HG03095 (cell line): ENCODE measurements around the gene ZNF324B.
"Not testable (repeated sequence)": the region's sequence is repeated elsewhere in the genome, so short reads cannot be mapped to it uniquely, and the experiment has no call there.

Source experiments
- ATAC-seq: cut with Tn5 transposase; IDR thresholded peaks from one replicate; pipeline ENCODE4 v1.9.1; 2021; ENCODE audit warnings: moderate library complexity; ENCODE audit not compliant: unreplicated experiment

ZNF324B gene

DNA sequence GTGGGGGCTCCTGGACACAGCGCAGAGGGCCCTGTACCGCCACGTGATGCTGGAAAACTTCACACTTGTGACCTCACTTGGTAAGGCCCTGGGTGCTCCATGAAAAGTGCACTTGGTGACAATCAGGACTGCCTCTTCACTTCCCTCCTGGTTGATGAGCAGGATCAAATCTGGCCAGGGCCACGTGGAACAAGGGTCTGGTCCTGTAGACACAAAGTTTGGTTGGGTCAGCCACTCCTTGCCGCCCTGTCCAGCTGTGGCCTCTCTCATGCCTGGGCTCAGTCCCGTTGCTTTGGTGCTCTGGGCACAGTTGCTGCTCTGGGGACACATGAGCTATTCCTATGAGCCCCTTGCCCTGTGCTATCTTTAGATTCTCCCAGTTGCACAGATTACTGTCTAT is 2.3 kb downstream of the ZNF324B start:
- ATAC-seq = no peak

DNA sequence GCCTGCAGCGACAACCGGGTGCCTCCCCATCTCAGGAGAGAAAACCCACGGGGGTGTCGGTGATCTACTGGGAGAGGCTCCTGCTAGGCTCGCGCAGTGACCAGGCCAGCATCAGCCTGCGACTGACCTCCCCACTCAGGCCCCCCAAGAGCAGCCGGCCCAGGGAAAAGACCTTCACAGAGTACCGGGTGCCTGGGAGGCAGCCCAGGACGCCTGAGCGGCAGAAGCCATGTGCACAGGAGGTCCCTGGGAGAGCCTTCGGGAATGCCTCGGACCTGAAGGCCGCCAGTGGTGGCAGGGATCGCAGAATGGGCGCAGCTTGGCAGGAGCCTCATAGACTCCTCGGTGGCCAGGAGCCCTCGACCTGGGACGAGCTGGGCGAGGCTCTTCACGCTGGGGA is 3.9 kb downstream of the ZNF324B start:
- no peak for ATAC-seq

DNA sequence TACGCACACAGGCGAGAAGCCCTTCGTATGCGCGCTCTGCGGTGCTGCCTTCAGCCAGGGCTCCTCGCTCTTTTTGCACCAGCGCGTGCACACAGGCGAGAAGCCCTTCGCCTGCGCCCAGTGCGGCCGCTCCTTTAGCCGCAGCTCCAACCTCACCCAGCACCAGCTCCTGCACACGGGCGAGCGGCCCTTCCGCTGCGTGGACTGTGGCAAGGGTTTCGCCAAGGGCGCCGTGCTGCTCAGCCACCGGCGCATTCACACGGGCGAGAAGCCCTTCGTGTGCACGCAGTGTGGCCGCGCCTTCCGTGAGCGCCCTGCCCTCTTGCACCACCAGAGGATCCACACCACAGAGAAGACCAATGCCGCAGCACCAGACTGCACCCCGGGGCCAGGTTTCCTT is 4.7 kb downstream of the ZNF324B start:
- ATAC-seq = no peak

DNA sequence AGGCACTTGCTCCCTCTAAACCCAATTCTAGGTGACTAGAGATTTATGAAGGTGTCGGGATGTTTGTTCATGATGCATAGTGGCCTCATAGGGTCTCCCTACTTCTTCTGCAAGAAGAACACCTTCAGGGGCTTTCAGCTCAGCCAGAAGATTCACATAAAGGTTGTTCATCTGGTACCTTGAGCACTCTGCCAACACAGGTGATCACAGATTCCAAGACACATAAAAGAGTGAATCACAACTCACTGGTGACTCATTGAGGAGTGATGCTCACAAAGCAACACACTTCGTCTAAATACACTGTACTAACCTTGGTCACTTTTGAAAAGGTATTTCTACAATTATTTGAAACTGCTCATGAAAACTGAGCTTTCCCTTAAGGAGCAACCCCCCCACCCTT is 8.6 kb downstream of the ZNF324B start:
- ATAC-seq = no peak

DNA sequence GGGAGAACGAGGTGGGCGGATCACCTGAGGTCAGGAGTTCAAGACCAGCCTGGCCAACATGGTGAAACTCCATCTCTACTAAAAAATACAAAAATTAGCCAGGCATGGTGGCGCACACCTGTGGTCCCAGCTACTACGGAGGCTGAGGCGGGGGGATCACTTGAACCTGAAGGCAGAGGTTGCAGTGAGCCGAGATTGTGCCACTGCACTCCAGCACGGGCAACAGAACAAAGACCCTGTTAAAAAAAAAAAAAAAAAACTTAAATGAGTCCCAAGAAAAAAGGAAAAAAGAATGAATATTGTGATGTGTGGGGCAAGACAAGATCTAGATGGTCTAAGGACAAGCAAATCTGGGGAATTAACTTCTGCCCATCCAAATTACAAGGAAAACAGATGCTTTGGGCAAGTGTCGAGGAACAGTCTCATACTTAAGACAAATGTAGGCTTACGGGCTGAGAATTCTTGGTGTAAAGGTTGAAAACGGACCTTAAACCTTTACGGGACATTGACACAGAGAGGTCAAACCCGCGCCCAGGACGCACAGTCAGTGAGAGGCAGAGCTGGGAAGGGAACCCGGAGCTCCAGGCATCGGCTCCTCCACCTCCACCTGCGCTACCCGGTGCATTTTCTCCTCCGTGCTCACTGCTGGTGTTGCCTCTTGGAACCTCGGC is 14.8 kb downstream of the ZNF324B start:
- ATAC-seq = no peak

DNA sequence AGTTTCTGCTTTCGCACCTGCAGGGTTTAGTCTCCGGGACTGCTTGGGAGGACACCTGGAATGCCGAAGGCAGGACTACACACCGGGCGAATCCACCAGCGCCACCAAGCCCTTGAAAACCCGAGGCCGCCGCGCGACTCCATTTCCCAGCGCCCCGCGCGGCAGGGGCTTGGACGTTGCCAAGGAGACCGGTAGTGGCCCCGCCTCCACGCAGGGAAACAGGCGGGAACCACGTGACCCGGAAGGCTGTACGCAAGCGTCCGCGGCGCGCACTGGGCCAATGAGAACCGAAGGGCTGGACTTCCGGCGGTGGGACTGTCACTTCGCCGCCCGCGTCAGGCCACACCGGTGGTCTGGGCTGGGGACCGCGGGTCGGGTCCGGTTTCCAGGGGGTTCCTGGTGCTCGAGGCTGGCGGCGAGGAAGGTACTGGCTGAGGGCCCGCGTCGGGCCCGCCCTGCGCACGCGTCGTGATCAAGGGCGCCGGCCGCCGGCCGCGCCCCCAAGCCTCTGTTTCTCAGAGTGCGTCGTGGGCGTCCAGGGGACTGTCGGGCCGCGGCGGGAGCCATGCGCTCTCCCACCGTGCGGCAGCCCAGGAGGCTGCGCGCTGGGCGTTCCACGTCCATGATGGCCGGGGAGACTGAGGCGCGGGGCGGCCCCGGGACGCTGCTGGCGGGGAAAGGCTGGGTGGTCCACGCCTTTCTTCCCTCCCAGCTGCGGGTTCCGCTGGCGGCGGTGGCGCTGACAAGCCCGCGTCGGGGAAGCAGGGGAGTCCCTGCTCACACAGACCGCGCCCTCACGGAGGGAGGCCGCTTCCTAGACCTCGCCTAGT is 15.6 kb downstream of the ZNF324B start, which contains the start of gene ZNF324:
TSS of gene ZNF324 (plus strand) at position 321 of the 830 bp plus-strand sequence. CDS start 2,106 bp downstream, outside the sequence.
- ATAC-seq = peak; percentile 76

DNA sequence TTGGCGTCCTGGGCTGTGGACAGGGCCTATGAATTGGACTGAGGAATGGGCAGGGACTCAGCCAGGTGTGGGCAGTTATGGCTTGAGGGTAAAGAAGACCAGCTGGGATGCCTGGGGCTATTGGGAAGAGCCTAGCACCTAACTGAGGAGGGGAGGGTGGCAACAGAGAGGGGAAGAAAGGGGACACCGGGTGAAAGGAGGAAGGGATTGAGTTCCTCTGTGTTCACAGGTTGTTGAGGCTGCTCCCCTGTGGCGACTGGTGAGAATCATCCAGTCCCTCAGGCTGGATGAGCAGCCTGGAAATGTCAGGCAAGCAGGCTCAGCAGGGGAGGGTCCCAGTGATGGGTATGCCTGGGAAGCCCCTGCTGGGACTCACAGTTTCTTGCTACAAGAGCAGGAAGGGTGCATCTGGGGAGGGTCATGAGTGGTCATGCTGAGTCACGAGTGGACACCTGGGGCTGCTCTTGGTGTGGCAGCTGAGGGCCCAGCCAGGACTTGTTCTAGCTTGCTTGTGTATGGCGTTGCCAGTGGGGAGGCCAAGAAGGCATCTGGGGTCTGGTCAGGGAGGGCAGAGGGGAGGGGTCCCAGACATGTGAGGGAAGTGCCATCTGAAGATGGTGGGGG is 16.9 kb downstream of the ZNF324B start:
- no peak for ATAC-seq

DNA sequence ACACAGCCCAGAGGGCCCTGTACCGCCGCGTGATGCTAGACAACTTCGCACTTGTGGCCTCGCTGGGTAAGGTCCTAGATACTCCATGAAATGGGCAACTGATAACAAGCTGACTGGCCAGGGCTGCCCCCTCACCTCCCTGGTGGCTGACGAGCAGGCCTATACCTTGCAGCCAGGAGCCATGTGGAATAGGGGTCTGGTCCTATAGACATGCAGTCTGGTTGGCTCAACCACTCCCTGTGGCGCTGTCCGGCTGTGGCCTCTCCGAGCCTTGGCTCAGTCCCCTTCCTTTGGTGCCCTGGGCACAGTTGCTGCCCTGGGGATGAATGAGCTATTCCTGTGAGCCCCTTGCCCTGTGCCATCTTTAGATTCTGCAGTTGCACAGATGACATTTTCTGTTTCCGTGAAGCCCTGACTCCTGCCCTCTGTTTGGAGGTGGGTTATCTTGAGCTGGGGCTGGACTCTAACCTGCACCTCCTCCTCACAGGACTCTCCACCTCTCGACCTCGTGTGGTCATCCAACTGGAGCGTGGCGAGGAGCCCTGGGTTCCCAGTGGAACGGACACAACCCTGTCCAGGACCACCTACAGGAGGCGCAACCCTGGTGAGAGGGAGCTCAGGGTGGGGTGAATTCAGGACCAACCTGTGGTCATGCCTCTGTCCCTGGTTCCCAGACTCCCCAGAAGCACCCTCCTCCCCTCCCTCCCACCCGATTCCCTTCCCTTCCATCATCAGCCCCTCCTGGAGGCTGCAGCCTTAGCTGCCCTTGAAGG is 18.0 kb downstream of the ZNF324B start:
- no peak for ATAC-seq

DNA sequence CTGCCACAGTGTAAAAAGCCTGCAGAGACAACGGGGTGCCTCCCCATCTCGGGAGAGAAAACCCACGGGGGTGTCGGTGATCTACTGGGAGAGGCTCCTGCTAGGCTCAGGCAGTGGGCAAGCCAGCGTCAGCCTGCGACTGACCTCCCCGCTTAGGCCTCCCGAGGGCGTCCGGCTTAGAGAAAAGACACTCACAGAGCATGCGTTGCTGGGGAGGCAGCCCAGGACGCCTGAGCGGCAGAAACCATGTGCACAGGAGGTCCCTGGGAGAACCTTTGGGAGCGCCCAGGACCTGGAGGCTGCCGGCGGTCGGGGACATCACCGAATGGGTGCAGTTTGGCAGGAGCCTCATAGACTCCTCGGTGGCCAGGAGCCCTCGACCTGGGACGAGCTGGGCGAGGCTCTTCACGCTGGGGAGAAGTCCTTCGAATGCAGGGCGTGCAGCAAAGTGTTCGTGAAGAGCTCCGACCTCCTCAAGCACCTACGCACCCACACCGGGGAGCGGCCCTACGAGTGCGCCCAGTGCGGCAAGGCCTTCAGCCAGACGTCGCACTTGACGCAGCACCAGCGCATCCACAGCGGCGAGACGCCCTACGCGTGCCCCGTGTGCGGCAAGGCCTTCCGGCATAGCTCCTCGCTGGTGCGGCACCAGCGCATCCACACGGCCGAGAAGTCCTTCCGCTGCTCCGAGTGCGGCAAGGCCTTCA is 19.6 kb downstream of the ZNF324B start:
- not testable (repeated sequence) for ATAC-seq

DNA sequence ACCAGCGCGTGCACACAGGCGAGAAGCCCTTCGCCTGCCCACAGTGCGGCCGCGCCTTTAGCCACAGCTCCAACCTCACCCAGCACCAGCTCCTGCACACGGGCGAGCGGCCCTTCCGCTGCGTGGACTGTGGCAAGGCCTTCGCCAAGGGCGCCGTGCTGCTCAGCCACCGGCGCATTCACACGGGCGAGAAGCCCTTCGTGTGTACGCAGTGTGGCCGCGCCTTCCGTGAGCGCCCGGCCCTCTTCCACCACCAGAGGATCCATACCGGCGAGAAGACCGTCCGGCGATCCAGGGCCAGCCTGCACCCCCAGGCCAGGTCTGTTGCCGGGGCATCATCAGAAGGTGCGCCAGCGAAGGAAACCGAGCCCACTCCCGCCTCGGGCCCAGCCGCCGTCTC is 20.3 kb downstream of the ZNF324B start:
- ATAC-seq = no peak

DNA sequence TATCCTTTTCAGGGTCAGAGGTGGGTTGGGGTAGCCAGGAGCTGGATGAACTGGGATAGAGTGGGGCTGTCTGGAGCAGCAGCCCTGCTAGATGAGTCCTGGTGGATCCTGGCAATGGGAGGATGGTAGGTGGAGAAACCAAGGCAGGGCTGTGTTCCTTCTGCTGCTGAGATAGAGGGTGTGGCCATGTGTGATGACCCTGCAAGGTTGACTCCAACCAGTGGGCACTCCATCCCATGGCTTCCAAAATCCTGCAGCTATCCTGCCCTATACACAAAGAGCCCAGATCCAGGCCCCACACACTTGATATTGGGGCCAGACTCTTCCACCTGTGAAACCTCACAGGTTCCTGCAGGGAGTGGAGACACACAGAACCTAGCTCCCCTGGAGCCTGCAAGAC is 22.4 kb downstream of the ZNF324B start:
- no peak for ATAC-seq

DNA sequence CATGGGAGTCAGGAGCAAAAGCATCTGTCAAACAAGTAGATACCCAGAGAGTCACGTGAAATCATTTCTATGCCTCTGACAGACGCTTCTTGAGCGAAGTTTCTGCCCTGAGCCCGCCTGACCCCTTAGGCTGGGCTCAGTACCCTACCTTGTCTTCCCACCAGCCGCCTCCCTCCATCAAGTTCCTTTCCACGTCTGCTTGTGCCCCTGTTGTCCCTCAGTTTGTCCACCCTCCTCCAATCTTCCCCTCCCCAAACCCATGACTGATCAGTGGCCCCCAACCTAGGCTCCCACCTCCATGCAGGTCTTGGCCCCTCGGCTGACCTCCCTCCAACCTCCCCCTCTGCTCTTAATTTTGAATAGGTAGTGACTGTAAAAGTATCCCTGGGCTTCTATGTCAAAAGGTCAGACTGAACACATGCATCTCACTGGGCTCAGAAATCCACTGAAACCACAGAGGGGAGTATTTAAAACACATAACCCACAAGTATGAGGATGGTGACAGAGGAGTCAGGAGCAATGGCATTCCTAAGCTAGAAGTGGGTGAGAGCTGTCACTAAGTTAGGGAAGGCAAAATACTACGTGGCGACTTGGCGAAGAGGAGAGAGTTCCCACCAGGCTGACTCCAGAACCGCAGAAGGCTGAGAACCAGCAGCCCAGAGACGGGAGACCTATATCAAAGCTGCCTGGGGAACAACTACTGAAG is 23.0 kb downstream of the ZNF324B start:
- ATAC-seq = no peak

DNA sequence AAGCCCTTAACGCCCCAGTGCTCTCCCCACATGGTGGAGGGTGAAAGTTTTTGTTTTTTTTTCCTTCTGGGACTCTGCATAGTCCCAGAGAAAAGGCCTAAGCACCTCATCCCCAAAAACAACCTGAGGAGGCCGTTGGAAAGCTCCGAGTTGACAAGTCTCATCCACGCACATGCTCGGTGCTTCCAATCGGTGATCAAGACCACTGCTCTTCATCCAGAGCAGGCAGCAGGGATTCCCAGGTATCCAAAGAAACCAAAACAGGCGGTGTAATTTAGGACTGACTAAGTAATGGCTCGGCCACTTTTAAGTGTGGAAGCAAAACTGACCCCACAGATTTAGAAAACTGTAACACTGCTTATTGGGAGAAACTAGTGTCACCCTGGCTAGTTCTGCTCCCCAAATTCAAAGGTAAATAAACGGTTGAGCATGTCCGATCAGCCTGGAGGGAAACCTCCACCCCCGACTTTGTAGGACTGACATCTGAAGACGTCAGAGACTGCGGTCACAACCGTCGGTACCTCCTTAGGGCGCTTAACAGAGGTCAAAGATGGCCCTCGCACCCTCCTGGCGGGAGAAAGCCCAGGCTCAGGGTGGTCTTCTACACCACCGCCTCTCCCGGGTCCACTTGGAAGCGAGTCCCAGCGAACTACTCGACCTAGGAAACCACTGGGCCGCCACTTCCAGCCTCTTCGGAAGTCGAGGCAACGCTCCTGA is 23.7 kb downstream of the ZNF324B start:
- no peak for ATAC-seq

DNA sequence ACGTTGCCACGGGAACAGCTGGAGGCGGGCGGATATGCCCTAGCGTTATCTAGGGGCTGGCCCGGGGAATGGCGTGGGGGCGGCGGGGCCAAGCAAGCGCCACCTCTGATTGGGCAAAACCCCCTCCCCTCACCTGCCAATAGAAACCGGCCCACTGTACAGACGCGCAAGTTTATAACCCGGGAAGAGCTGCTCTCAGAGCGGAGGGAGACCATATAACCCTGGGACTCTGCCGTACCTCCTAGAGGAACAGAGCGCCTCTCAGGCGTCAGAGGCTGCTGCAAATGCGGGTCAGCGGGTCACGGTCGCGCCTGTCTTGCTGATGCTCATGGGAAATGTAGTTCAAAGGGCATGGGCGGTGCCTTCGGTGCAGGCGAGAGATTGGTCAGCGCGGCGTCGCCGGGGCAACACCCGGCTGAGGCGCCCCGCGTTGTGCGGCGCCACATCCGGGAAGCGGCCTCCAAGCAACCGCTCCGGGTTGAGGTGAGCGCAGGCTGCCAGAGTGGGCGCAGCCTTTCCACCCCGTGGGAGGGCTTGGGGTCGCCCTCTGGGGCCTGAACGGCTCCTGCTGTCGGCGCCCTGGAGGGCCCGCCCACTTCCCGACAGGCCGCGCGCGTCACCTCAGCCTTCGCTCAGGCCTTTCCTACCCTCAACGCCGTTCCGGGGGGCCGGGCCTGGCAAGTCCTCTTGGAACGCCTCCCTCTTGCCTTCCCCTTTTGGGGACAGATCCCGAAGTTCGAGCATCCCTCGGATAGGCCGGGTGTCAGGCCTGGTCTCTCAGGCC is 24.5 kb downstream of the ZNF324B start, which contains the start of gene ZNF446:
TSS of gene ZNF446 (plus strand) at position 639 of the 784 bp plus-strand sequence. CDS start 867 bp downstream, outside the sequence.
- ATAC-seq = peak; percentile 74

DNA sequence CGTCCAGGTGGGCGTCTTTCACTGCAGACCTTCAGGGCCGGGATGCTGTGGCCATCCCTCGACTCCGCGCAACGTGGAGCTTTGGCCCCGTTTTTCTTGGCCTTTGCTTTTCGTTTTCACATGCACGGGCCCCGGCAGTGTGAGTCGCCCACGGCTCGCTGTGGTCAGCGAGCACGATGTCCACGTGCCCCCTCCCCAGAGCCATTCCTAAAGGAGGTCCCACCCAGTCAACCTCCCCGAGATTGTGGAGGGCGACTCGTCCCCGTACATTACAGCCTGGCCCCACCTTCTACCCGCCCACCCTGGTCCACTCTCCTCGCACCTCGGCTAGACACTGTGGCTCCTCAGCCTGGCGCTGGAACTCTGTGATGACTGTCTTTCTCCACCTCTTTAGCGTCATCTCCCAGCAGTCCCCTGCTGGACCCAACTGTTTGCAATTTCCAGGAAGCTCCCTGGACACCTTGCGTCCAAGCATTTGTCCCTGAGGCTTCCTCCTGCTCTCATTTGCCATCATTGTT is 25.1 kb downstream of the ZNF324B start:
- ATAC-seq = no peak

DNA sequence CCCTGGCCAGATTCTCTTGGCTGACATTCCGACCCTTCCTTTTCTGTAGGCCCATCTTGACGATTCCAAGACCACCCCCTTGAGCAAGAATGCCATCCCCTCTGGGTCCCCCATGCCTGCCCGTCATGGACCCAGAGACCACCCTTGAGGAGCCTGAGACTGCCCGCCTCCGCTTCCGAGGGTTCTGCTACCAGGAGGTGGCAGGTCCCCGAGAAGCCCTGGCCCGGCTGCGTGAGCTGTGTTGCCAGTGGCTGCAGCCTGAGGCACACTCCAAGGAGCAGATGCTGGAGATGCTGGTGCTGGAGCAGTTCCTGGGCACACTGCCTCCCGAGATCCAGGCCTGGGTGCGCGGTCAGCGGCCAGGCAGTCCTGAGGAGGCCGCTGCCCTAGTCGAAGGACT is 25.7 kb downstream of the ZNF324B start:
- ATAC-seq = no peak

DNA sequence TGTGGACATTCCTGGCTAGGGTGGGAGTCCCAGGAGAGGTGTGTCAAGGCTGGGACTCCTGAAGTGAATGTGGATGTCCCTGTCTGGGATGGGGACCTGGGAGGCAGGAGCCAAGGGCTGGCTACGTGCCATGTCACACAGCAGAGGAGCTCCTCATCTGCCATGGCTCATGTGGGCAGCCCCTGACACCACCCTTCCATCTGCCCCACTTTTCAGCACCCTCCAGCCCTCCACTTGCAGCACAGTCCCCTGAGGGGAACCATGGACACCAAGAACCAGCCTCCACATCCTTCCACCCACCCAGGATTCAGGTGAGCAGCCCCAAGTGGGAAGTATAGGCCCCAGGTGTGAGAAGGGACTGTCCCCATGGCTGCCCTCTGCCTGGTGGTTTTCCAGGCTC is 26.4 kb downstream of the ZNF324B start:
- ATAC-seq = no peak

DNA sequence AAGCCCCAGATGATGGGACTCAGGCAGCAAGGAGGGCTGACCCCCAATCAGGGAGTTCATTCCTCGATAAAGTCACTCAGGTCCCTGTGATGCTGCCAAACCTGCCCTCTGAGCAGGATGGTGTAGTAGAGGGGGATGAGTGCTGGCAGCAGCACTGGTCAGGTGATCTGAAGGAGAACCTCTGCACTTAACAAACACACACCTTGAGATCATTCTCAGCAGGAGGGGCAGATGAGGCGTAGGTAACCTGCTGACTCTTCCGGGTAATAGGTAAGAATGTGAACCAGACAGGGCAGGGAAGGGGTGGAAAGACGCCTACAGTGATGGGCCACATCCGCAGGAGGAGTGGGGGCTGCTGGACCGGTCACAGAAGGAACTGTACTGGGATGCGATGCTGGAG is 27.9 kb downstream of the ZNF324B start:
- ATAC-seq = no peak
